GM18909 (cell line): ENCODE measurements around the gene ZFAND2B.
"Not testable (repeated sequence)": the region's sequence is repeated elsewhere in the genome, so short reads cannot be mapped to it uniquely, and the experiment has no call there.

ENCODE experiments used
- ATAC-seq: cut with Tn5 transposase; IDR thresholded peaks from one replicate; pipeline ENCODE4 v1.9.1; 2021; ENCODE audit warnings: mild to moderate bottlenecking; ENCODE audit not compliant: unreplicated experiment, poor library complexity

ZFAND2B gene

DNA sequence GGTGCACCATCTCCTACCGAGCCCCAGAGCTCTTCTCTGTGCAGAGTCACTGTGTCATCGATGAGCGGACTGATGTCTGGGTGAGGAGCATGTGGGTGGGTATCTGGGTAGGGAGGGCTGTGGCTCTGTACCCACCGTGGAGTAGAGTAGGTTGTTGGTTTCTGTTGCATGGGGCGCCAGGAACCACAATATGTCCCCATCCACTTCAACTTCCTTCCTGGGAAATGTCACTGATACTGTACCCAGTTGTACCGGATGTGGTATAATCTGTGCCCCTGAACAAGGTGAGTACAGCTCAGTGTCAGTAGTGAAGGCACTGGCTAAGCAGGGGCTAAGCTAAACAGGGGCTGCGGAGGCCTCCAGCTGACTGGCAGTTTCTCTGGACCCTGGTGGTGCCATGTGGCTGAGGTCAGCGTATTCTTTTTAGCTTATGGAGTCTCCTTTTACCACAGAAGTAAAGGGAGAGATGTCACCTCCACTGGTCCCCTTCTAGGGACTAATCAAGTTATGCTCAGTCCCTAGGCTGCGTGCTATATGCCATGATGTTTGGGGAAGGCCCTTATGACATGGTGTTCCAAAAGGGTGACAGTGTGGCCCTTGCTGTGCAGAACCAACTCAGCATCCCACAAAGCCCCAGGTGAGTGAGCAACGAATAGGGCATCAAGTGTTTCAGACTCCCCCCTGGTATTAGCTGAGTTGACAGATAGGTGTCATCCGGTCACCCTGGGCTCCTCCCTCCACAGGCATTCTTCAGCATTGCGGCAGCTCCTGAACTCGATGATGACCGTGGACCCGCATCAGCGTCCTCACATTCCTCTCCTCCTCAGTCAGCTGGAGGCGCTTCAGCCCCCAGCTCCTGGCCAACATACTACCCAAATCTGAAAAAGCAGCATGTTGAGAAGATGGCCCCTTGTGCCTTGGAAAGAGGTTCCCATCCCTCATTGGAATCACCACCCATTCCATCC, 41.4 kb downstream of the ZFAND2B start:
- peak; percentile 26 for ATAC-seq

DNA sequence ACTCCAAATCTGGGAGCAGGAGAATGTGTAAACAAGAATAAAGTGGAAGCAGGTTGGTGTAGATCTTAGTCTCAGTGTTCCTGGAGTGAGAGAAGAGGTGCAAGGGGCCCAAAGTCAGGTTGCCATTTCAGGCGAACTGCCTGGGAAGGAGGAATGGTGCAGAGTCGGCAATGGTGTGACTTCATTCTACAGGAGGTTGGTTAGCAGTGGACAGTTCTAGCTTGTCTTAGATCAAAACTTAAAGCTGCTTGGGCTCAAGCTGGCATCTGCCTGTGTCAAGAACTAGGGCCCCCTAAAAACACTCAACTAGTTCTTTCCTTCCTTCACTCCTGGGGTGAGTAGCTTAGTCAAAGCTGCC, 42.2 kb downstream of the ZFAND2B start:
- ATAC-seq, result no peak

DNA sequence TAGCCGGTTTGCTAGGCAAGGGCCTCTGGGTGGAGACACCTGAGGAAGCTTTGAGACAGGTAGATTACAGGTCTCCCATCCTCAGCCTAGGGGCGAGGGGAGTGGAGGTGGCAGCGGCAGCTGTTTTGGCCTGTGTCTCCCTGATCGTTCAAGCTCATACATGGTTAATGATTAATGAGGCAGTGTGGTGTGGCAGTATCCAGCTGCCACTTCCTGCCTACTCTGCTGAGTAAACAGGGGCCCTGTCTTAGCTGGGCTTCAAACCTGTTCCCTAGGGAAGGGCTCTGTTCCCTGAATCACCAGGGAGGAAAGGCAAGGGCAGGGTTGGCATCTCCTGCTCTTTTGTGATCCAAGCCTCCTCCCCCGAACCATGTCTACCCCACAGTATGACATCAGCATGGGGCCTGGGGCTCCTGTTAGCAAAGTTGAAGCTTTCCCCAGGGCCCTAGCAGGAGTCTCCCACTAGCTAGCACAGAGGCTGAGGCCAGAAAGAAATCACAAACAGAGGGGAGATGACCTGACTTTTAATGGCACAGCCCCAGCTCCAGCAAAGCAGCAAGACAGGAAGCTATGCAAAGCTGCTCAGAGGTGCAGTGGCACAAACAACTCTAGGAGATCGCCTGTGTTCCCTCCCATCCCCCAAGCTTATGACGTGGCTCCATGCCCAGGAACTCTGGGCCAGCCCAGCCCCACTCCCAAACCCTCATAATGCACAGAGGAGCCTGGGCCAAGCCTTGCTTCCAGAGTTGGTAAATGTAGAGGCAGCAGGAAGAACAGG, 42.8 kb downstream of the ZFAND2B start:
- peak; percentile 48 for ATAC-seq

DNA sequence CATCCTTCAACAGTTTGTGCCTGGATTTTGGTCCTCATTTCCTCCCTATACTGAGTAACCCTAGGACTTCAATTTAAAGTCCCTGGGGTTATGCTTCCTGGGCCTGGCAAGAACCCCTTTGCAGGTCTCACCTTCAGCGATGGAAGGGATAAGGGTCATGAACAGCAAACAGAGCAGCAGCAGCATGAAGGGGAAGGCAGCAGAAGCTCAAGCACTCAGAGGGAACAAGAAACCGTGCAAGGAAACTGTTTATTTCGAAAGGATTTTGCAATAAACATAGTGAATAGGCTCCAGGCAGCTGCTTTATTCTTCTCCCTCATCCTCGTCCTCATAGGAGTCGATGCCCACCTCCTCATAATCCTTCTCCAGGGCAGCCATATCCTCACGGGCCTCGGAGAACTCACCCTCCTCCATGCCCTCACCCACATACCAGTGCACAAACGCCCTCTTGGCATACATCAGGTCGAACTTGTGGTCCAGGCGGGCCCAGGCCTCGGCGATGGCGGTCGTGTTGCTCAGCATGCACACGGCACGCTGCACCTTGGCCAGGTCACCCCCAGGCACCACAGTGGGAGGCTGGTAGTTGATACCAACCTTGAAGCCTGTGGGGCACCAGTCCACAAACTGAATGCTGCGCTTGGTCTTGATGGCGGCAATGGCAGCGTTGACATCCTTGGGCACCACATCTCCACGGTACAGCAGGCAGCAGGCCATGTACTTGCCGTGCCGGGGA, 43.6 kb downstream of the ZFAND2B start:
- no peak for ATAC-seq

DNA sequence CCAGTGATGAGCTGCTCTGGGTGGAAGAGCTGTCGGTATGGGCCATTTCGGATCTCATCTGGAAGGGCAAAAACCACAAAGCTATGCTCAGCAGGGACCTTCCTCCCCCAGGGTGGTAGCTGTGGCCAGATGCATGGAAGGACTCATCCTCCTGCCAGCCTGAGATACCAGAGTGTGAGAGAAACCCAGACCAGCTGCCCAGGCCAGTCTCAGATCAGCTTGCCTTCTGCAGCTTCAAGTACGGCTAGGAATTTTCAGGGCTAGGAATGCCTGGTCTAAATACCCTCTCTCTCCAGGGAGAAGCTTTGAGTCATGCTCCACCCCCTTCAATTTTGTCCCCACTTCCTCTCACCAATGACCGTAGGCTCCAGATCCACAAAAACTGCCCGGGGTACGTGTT, 45.1 kb downstream of the ZFAND2B start:
- ATAC-seq, result no peak

DNA sequence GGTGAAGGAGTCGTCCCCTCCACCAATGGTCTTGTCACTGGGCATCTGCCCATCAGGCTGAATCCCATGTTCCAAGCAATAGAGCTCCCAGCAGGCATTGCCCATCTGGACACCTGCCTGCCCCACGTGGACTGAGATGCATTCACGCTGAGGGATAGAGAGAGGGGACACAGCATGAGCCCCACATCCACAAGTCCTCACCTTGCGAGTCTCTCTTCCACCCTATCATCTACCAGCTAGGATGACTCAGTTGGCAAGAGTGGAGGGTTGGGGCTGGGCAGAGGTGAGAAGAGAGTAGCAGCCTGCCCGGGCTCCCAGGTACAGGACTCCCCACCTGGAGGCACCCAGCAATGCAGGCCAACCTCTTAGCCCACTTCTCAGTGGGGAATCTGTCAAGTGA, 45.5 kb downstream of the ZFAND2B start:
- ATAC-seq, result no peak

DNA sequence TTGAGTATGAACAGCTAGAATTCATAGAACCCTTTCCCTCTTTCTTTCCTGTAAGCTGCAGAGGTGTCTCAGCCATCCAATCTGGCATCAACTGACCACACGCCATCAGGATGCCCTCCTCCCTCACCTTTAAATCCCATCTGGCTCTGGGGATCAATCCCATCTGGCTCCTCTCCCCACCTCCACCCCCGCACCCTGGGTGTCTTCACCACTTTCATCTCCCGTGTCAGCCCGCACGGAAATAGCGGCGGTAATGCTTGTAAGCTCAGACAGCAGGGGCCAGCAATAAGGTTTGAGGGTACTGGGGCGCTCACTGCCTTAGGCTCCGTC, 46.0 kb downstream of the ZFAND2B start:
- no peak for ATAC-seq

DNA sequence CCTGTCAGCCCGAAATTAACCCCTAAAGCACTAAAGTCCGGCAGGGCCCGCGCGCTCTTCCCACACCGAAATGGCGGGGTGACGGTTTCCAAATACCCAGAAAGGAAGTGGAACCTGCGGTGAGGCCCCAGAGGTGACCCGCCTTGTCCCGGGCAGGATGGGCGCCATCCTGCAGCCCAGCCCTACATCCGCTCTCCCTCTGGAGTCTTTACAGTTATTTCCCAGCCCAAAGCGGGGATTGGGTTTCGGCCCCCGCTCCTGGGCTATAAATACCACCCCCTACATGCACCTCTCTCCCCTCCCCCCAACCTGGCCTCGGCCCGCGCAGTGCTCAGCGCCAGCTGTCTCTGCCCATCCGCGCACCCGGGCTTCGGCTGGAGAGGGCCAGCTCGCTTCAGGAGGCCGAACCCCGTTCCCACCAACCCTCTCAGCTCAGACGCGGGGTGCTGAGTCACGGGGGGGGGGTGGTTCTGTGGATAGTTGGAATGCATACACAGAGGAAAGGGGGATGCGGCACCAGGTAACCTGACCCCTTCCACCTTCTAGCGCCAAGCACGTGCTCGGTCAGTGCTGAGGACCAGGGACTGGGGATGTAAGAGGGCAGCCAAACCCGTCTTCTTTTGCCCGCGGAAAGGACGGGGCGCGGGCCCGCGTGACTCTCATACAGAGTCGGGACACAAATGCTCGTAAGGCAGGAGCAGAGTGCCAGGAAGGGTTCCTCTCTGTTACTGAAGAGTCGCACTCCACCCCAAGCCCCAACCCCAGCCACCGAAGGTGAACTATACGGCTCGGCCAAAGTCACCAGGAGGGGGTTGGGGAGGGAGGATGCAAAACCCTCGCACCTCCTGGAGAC, 46.5 kb downstream of the ZFAND2B start, which contains the start of gene TUBA4B:
TSS of gene TUBA4B (plus strand) at position 344 of the 853 bp plus-strand sequence. CDS start at position 509, 165 bp downstream.
- peak; percentile 9 for ATAC-seq

DNA sequence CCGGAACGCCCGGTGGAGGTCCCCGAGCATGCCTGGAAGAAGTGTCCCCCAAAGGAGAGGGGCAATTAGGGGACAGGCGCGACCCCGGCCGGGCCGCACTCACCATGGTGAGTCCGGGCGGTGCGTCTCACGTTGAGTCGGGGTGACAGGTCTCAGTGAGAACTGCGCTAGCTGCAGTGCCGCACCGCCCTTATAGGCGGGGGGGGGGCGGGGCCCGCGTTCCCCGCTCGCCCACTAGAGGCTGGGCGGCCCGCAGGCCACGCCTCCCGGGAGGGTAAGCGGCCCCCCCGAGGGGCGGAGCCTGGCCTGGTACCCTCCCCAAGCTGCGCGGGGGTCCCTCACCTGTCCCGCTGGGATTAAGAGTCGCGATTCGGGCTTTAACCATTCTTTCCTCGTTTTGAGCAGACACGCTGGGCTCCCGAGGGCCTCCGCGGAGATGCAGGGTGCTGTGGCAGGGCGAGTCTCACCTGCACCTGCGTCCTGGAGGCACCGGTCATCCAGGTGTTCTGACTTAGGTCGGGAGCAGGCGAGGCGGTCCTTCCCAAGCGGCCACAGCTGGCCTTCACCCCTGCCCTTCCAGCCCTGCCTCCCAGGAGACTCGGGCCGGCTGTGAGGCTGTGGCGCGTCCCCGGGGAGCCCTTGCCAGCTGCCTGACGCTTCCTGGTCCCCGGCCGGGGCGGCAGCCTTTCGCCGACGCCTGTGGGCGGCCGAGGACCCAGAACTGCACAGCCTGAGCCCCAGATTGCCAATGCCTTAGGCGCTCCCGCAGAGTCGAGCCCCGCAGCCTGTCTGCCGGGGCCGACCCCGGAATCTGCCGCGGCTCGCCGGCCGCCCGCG, 47.4 kb downstream of the ZFAND2B start, which contains the start of gene TUBA4A:
TSS of gene TUBA4A (minus strand) at position 166 of the 837 bp plus-strand sequence. CDS start at position 106, 60 bp downstream.
- peak; percentile 52 for ATAC-seq

DNA sequence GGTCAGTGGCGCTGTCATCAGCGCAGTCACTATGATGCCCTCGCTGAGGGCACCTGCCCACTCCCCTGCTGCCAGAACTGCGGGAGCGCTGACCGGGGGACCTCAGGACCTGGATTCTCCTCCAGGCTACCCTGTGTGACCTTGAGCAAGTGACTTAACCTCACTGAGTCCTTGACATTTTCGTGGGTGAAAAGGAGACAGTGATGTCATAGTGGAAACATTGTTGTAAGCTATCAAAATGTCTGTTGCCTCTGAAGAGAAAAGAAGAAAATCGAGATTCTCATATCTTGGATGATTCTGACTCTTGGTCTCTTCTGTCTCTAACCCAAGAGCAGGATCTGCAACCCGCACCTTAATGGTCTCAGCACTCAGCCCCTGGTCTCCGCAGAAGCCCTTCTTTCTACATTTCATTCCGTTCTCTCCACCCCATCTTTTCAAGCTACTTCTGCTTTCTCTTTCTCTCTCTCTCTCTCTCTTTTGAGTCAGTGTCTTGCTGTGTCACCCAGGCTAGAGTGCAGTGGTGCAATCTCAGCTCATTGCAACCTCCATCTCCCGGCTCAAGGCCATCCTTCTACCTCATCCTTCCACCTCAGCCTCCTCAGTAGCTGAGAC, 48.1 kb downstream of the ZFAND2B start:
- ATAC-seq, result peak; percentile 27

DNA sequence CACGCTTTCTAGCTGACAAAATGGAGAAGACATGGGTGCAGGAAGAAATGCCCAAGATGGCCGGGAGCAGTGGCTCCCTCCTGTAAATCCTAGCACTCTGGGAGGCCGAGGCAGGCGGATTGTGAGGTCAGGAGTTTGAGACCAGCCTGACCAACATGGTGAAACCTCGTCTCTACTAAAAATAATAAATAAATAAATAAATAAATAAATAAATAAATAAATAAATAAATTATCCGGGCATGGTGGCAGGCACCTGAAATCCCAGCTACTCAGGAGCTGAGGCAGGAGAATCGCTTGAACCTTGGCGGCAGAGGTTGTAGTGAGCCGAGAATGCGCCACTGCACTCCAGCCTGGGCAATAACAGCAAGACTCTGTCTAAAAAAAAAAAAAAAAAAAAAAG, 52.4 kb downstream of the ZFAND2B start:
- ATAC-seq, result not testable (repeated sequence)
